Pons (tissue), 1 donor: ENCODE data around the gene CEP112.

Experiments used
- DNase-seq: peaks from one replicate; pipeline ENCODE4 v3.0.0-alpha.2; 2016; ENCODE audit warnings: low spot score

Gene CEP112

DNA sequence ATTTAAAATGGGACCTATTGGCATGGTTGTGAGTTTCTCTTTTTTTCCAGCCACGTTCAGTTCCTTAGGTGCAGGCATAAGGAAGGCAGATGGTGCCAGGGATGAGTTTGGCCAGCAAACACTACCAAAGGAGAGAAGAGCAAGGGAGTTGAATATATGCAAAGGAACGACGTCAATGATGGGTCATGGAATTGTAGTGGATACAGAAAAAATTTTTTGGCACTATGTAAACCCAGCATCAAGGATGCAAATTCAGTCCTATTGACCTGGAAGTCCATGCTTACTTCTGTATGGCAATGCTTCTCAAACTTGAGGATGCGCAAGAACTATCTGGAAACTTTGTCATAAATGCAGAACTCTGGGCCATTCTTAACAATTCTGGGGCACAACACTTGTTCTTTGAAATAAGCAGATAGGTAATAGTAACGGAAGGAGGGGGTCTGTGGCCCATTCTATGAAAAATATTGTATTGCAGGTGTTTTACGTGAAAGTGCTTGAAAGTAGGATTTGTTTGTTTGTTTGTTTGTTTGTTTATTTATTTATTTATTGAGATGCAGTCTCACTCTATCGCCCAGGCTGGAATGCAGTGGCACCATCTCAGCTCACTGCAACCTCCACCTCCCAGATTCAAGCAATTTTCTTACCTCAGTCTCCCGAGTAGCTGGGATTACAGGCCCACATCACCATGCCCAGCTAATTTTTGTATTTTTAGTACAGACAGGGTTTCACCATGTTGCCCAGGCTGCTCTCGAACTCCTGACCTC is 19.3 kb upstream of the CEP112 start:
- DNase-seq = no peak

DNA sequence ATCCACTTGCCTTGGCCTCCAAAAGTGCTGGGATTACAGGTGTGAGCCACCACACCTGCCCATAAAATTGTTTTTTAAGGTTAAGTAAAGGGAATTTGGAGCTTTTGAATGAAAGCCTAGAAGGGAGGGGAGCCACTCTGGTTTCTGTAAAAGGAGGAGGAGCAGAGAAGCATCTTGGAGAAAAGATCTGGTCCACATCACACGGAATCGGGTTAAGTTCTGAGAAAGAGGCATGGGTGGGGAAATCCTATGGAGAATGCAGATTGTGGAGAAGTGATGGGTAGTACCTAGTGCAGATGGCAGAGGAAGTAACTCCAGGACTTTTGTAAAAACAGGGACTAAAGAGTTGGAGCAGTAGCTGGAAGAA is 18.3 kb upstream of the CEP112 start:
- no peak for DNase-seq

GRCh38 chr17:66207936-66208335 is 16.0 kb upstream of the CEP112 start:
- DNase-seq = no peak

DNA sequence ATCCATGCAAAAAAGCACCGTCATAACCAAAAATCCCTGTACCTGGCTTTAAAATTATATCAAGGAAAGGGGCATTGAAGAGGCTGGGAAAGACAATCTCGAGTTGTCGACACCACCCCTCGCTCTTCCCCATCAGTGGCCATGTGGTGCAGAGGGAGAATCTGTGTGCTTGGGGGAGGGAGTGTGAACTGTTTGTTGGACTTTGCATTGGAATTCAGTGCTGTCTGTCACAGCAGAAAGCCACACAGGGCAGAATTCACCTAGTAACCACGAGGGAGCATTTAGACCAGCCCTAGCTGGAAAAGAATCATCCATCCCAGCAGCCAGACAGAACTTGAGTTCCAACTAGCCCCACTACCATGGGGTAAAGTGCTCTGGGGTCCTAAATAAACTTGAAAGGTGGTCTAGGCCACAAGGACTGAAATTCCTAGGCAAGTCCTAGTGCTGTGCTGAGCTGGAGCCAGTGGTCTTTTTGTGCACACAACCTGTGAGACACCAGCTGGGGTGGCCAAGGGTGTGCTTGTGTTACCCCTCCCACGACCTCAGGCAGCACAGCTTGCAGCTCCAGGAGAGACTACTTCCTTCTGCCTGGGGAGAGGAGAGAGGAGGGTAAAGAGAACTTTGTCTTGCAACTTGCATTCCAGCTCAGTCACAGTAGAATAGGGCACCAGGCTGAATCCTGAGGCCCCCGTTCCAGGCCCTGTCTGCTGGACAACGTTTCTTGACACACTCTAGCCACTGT is 11.5 kb upstream of the CEP112 start:
- no peak for DNase-seq

- peak; percentile 41 for DNase-seq
These were observed 8.8 kb upstream of the CEP112 start for GRCh38 chr17:66200685-66201092.

GRCh38 chr17:66198242-66198641 is 6.3 kb upstream of the CEP112 start:
- DNase-seq = no peak

DNA sequence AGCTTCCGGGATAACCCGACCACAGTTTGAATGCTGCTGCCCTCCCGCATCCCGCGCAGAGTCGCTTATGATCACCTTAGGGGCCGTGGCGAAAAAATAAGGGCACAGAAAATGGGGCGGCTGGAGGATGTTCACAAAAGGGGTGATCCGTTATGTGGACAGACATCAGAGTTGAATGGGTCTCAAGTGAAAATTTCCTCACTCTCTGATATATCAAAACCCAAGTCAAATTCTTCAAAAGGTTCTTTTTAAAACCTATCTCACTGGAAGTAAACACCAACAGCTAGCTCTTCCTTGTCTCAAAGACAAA is 400 bp upstream of the CEP112 start:
- no peak for DNase-seq

GRCh38 chr17:66190738-66191592 is 968 bp downstream of the CEP112 start:
- DNase-seq = no peak

- no peak for DNase-seq
These were observed 4.2 kb downstream of the CEP112 start for GRCh38 chr17:66187718-66188117.

GRCh38 chr17:66185862-66186261 is 6.1 kb downstream of the CEP112 start:
- no peak for DNase-seq

DNA sequence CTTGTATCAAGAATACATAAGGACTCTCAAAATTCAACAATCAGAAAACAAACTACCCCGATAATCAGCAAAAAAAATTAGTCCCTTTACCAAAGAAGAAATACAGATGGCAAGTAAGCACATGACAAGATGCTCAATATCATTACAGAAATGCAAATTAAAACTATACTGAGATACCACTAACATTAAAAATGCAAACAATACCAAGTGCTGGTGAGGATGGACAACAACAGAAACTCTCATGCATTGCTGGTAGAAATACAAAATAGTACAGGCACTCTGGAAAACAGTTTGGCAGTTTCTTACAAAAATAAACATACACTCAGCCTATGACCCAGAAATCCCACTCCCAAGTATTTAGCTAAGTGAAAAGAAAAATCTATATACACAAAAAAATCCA is 7.5 kb downstream of the CEP112 start:
- DNase-seq = no peak

DNA sequence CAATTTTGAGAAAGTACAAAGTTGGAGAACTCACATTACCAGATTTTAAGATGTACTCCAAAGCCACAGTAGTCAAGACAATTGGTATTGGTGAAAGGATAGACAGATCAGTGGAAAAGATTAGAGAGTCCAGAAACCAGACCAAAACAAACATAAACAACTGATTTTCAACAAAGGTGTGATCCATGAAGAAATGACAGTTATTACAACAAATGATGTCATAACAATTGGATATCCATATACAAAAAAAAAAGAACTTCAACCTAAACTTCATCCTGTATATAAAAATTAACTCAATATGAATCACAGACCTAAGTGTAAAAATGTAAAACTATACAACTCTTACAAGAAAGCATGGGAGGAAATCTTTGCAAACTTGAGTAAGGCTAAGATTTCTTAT is 8.4 kb downstream of the CEP112 start:
- DNase-seq = no peak

DNA sequence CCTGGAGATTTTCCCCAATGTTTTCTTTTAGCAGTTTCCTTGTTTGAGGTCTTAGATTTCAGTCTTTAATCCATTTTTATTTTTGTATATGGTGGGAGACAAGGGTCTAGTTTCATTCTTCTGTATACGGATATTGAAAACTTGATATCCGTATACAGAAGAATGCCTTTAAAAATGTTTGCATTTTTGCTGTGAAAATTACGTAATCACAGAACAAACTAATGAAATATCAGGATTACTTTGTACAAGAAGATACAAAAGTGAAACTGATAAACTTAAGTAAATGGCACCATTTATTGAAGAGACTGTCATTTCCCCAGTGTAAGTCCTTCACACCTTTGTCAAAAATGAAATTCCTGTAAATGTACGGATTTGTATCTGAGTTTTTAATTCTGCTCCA is 13.3 kb downstream of the CEP112 start:
- DNase-seq = no peak

- DNase-seq = no peak
These were observed 14.9 kb downstream of the CEP112 start for GRCh38 chr17:66177048-66177447.

GRCh38 chr17:66175892-66176291 is 16.0 kb downstream of the CEP112 start:
- no peak for DNase-seq

GRCh38 chr17:66172691-66173223 is 19.2 kb downstream of the CEP112 start:
- no peak for DNase-seq

- no peak for DNase-seq
These were observed 19.8 kb downstream of the CEP112 start for GRCh38 chr17:66172144-66172543.

DNA sequence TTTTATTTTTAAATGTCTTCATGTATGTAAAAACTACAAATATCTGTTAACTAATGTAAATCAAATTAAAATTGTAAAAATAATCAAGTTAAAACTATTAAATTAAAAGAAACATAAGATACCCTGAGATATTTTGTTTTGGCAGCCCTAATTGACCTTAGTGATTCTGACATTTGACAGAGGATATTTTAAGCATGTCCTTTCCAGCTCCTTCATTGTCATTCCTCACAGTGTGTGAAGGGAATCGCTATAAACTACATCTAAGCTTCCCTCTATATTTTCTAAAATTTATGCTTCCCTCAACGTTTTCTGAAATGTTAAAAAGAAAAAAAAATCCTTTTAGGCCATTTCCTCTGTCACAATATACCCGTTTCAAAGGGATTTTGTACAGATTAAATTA is 20.2 kb downstream of the CEP112 start:
- DNase-seq = no peak

DNA sequence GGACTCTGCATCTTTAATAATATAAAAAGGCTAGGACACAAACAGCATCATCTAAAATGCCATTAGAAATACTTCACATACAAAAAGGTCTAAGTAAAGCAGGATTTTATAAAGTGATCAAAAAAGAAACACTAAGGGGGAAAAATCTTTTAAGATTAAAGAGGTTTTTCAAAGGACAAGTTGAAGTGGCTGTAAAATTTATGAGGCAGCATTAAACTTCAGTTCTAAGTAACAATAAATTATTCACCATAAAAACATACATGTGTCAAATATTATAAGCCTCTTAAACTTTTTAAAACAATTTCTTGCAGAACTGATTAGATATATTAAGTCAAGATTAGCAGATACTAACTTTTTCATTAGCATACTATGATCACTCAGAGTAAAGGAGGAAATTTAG is 20.8 kb downstream of the CEP112 start:
- no peak for DNase-seq

DNA sequence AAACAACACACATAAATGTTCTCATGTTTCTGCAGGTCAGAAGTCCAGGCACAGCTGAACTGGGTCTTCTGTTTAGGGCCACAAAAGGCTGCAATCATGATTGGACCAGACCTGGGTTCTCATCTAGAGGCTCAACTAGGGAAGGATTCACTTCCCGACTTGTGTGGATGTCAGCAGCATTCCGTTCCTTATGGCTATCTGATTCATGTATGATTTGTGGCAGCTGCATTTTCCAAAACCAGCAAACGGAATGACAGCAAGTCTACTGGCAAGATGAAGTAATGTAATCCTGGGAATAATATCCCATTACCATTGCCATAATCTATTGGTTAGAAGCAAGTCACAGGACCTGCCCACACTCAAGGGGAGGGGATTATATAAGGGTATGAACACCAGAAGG is 22.1 kb downstream of the CEP112 start:
- no peak for DNase-seq

GRCh38 chr17:66167189-66167815 is 24.6 kb downstream of the CEP112 start:
- DNase-seq = no peak

- peak; percentile 69 for DNase-seq
These were observed 26.3 kb downstream of the CEP112 start for GRCh38 chr17:66165537-66166123.
